Right ventricle myocardium inferior (tissue), 1 donor: ENCODE measurements around the gene SPTBN1. TPM values are rescaled to one million over a fixed set of nuclear protein-coding genes. Genes with fewer than 3 reads are reported as not detected.
A peak's percentile ranks its signal among the peaks of the same experiment; 100 is the strongest.

Experiments used
- ATAC-seq: fragments of 200-7000 bp; cut with Tn5 transposase; one replicate; pipeline ENCODE4 v1.9.1; 2020; ENCODE audit warnings: mild to moderate bottlenecking, moderate library complexity
- DNase-seq: peaks from one replicate; pipeline ENCODE4 v3.0.0; 2021; ENCODE audit errors: missing footprints
- intact Hi-C: fragments of 100-400 bp; cut with DNase I; formaldehyde crosslinking; loops from one replicate; pipeline ENCODE4 v1.11.0; 2022
- total RNA-seq: library from RNA; stranded (reverse); fragmentation: NEBNext Ultra II Directional; extraction: Animal tissue kit (Norgen Biotek cat#: 25700); gene quantifications from one replicate; pipeline ENCODE4 v1.2.1, GENCODE V29; 2021
- donor health status: DM: no; HTN: yes; CAD: no; lungs with severe emphysema.

SPTBN1 gene
- total RNA-seq, 1 donor from 2014 or later, result 439 TPM

DNA sequence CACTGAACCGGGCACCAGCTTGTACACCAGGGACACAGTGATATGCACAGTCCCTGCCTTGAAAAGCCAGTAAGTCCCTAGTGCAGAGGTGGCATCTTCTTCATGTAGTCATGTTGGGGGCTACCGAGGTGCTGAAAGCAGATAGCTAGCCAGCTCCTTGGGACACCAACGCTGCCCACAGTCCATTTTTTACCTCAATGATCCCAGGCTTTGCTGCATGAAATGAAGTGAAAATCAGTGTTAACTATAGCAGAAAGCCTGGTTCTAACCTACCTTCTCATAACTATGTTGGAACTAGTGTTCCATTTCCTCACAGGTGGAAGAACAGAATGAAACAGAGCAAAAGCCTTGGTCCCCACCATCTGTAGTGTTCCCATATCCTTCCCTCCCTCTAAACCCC, 200.7 kb downstream of the SPTBN1 start:
- ATAC-seq (no peak), DNase-seq (no peak)
- intact Hi-C loops, result no loop called here

DNA sequence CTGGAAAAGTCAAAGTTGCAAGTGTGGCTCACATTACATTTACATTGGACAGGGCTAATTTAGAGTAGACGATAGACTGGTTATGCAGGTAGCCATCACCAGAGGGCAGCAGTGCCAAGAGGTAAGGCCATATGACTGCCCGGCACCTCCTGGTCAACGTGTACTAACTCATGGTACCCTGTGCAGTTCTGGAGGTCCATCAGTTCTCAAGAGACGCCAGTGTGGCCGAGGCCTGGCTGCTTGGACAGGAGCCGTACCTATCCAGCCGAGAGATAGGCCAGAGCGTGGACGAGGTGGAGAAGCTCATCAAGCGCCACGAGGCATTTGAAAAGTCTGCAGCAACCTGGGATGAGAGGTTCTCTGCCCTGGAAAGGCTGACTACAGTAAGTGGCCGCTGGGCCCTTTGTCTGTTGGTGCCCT, 201.5 kb downstream of the SPTBN1 start:
- DNase-seq, result peak; percentile 69
- intact Hi-C loops, result no loop called here
- ATAC-seq, result peak; percentile 66

DNA sequence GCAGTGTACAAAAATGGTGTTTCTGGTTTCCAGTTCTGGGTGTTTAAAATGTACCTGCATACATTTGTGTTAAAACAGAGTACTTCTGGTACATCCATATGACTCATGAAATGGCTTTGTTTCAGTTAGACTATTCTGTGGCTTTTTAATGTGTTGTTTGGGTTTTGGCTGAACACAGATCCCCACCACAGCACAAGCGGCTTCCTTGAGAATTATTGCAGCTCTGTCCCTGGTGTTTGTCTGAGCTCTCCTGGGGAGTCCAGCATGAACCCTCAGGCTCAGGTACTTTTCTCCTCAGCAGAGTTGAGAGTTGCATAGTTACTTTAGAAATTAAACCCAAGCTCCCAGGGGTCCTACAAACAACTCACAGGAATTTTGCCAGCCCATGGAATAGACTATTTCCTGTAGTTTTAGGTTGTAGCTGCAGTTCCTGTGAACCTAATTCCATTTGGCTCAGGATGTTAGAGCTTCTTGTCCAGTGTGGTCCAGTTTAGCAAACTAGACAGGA, 202.5 kb downstream of the SPTBN1 start:
- ATAC-seq, result no peak
- intact Hi-C loops, result no loop called here
- DNase-seq, result no peak

DNA sequence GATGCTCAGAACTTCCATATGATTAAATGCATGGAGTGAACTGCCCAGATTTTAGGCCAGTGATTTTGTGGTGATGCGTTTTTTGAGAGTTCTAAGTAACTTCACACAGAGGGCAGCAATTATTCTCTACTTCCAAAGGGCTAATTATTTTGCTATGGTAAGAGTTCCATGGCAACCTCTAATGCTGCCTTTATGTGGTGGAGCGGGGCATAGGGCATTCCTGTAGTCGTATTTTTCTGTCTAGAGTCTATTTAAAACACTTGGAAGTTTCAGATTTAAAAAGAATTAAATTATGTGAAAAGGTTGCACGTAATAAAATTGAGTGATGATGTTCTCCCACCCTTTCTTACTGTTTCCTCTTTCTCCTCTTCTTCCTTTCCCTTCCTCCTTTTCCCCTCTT, 203.4 kb downstream of the SPTBN1 start:
- DNase-seq (no peak), ATAC-seq (no peak)
- intact Hi-C loops, result no loop called here

DNA sequence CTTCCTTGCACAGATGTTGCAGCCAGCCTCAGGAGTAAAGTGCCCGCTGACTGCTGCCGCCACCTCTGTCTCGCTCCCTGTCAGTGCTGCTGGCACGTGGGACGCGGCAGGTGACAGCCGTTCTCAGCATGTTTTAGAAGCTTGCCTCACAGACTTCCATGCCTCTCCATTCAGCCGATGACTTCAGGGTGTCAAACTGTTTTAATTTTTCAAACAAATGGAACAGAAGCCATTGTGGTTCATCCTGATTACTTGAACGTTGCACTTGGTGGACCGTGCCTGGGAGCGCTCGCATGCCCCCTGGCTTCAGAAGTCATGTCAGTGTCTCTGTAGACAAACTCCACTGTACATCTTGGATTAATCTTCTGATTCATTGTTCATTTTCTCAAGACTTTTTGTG, 204.6 kb downstream of the SPTBN1 start:
- DNase-seq, result no peak
- ATAC-seq, result no peak
- intact Hi-C loops, result no loop called here

DNA sequence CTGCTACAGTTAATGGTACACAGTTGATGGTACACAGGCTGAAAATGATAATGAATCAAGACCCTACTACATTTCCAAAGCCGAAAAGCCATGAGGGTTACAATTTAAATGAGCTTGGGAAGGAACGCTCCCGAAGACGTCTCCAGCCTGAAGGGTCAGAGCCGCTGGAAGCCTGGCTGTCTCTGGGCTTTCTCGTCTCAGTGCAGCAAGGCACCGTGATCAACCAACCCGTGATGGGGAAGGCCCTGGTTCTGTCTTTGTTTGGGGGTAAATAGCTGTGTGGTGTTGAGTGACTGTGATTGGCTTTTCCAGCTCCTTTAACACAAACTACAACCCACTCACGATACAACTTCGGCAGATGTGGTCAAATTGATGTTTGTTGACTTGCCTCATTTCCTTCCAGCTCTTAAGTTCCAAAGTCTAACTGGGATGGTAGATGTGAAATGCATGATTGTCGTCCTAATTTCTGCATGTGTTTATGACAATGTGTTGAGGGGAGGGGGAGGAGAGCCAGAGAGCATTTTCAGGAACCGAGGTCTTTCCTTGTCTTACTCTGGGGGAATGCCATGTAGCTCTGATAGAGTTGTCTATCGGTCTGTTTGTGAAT, 207.4 kb downstream of the SPTBN1 start:
- ATAC-seq, result no peak
- intact Hi-C loops, result no loop called here

DNA sequence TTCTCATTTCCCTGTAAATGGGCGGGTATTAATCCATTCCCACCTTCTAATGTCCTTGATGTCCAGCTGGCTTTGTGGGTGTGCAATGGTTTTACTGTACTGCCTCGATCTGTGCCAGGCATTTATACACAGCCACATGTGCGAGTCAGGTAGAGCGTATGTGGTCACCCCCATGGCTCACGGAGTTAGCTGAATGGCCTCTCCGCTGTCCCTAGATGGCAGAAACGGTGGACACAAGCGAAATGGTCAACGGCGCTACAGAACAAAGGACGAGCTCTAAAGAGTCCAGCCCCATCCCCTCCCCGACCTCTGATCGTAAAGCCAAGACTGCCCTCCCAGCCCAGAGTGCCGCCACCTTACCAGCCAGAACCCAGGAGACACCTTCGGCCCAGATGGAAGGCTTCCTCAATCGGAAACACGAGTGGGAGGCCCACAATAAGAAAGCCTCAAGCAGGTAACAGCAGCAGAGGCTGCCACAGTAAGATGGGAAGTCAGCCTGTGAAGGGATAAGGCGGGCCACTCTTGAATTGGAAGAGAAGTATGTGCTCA, 208.2 kb downstream of the SPTBN1 start:
- intact Hi-C loops, result no loop called here
- no peak for DNase-seq
- ATAC-seq, result no peak

More for the DNA sequence above, 207.4 kb downstream of the SPTBN1 start:
- no peak for DNase-seq

DNA sequence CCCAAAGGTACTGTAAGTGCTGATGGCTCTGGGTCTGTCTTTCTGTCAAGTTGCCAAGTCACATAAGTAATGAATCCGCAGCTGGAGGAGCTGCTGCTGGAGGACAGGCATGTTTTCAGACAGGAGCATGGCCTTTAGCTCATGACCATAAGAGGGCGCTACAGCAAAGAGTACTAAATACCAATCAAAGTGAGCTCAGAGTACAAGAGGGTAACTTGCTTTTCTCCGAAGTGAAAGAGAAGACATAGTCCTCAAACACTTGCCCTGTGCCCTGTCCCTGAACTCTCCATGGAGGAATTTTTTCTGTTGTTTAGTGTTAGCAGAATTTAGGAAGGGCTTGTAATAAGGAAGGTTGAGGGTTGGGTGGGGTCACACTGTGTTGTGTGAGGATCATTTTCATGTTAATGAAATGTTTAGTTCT, 209.3 kb downstream of the SPTBN1 start:
- ATAC-seq, result no peak
- intact Hi-C loops, result loop anchor here (5.0 kb wide), 1 partner anchor 37 kb away; no protein-coding TSS in a partner anchor
- DNase-seq, result no peak

DNA sequence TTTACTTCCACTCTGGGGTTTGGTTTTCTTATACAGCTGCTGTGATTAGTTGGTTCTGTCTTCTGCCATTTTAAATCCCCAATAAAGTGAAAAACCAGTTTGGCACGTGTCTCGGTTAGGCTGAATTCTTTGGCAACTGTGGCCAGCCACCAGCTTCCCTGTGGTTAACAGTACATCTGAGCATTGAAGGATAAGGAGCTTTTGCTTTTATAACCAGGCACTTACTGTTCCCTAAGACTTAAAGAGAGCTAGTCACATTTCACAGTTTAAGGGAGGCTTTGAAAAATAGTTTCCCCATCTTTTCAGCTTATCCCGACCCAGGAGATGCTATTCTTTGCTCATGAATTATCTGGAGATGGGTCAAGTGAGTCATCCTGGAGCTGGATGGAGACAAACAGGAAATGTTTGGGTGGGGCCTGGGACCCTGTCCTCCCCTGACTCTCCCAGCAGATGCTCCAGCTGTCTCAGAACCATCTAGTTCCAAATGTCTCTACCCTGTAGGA, 210.1 kb downstream of the SPTBN1 start:
- DNase-seq (no peak), ATAC-seq (peak; percentile 82)
- intact Hi-C loops, result loop anchor here (5.0 kb wide), 1 partner anchor 36 kb away; no protein-coding TSS in a partner anchor

DNA sequence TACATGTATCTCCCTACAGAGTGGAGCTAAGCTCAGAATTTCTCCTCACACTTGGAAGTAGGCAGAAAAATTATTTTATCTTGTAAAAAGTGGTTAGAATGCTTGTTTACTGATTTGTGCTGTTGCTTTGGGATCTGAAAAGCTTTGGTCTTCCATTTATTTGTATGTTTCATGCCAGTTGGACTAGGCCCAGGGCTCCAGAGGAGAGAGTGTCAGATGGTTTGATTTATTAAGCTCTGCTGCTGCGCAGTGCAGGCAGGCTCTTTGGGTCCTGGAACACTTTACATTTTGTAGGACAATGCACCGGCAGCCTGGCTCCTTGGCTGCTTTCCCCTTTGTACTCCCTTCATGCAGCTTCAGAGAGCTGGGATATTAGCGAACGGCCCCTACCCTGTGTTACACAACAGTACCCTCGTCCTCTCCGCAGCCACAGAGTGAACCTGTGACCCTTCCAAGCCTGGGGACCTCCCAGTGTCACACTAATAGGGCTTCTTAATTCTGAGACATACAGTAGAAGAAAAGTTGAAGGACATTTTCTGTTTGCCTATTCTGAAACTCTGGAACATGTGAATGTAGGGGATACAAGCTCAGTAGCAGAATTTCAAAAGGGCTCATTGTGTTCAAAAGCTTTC, 210.6 kb downstream of the SPTBN1 start:
- ATAC-seq, result peak; percentile 73
- intact Hi-C loops, result loop anchor here (5.0 kb wide), 1 partner anchor 36 kb away; no protein-coding TSS in a partner anchor
- DNase-seq, result no peak

DNA sequence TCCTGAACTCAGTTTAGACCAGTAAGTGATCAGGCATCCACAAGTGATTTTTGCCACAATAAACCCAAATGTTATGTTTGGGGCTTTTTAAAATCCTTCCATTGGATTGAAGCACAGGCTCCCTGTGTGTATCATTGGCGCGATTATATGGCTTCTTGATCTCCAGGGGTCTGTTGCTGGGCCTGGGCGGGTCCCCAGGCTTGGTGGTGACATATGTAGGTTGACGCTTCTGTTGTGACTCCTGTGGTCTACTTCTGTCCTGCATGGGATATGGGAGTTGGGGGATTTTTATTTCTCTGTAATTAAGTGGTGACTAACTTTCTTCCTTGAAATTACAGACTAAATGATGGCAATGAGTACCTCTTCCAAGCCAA, 211.1 kb downstream of the SPTBN1 start:
- DNase-seq (no peak), ATAC-seq (no peak)
- intact Hi-C loops, result loop anchor here (5.0 kb wide), 1 partner anchor 35 kb away; no protein-coding TSS in a partner anchor

DNA sequence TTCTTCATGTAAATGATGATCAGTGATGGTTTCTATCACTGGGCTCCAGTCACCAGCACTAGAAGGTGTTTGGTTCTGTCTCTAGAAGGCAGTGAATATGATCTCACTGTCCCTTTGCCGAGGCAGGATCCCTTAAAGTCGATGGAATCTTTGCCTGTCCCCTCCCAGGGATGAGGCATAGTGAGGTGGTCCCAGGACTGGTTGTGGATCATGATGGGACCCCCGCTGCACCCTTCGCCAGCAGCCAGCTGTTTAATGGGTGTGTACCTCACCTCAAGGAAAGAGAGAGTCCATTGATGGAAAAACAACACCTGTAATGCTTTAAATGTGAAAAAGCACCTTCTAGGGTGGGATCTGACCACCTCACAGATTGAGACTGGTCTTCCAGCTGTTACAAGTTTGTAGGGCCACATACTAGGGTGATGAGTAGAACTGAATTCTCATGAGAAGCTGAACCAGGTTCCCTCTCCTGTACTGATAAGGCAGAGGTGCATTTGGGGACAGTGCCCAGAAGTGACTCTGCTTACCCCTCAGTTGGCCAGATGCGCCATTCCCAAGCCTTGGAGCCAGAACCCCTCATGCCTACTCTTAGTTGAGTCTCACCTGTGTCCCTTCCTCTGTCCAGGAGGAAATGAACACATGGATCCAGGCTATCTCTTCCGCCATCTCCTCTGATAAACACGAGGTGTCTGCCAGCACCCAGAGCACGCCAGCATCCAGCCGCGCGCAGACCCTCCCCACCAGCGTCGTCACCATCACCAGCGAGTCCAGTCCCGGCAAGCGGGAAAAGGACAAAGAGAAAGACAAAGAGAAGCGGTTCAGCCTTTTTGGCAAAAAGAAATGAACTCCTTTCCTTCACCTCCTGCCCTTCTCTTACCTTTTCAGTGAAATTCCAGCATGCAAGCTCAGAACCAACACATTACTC, 211.9 kb downstream of the SPTBN1 start:
- intact Hi-C loops, result loop anchor here (5.0 kb wide), 1 partner anchor 34 kb away; no protein-coding TSS in a partner anchor
- ATAC-seq (no peak), DNase-seq (no peak)

DNA sequence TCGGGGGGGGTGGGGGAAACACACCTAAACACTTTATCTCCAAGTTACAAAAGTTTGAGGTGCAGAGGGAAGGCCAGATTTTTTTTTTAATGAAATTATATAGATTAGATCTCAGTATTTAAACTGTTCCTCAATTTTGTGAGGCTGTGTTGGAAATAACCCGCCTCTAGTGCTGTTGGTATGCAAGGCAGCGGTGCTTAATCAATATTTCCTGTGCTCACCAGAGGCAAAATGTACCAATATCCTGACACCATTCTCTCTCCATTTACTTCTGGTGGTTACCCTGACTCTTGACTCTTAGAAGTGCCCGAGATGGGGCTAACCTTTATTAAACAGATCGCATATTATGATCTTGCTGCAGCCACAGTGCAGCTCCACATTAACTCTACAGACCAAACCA, 212.6 kb downstream of the SPTBN1 start:
- no peak for ATAC-seq
- intact Hi-C loops, result loop anchor here (5.0 kb wide), 1 partner anchor 34 kb away; no protein-coding TSS in a partner anchor
- no peak for DNase-seq

DNA sequence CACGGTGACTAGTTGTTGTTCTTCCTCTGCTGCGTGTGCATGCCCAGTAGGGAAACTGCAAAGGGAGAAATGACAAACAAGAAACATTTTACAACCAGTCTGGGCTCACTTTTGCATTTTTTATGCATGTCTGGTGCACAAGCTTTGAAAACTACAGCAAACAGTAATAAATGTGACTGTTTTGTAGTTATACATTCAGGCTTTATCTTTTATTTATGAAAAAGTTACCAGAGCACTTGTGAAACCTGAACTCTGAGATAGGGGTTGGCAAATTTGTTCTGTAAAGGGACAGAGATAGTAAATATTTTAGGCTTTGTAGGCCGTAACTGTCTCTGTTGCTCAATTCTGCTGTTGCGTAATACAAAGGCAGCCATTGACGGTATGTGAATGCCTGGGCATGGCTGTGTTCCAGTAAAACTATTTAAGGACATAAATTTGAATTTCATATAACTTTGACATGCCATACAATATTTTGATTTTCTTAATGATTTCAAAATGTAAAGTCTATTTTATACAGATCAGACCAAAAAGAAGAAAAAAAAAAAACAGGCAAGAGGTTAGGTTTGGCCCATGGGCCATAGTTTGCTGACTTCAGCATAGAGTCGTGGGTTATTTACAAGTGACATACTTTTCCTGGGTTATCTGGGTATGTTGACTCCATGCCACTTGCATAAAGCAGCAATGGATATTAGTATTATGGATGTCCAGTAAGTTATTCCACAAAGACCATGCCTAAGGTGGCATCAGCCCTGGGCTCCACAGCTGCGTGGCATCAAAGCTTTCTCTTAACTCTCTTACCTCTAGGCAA, 213.8 kb downstream of the SPTBN1 start:
- no peak for DNase-seq
- intact Hi-C loops, result loop anchor here (5.0 kb wide), 1 partner anchor 32 kb away; no protein-coding TSS in a partner anchor
- ATAC-seq, result no peak

DNA sequence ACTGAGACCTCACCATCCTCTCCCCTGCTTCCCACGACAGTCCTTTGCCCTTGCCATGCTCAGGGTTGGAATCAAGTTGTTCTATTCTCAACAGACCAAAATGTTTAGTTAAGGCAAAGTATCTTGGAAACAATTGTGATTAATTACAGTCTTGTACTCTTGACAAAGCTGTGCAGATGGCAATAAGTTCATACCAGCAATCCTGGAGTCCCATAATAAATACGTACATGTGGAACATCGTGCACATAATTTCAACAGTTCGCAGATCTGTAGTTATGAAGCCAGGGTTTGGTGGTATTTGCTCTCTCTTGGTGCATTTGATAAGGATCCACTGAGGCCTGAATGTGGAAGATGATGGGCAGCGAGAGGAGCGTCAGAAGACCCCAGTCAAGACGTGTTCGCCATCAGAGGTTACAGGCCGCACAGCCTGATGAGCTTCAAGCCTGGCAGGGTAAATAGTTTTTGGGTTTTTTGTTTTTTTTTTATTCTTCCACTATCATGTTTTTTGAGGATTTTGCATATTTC, 214.4 kb downstream of the SPTBN1 start:
- intact Hi-C loops, result no loop called here
- DNase-seq (no peak), ATAC-seq (no peak)

DNA sequence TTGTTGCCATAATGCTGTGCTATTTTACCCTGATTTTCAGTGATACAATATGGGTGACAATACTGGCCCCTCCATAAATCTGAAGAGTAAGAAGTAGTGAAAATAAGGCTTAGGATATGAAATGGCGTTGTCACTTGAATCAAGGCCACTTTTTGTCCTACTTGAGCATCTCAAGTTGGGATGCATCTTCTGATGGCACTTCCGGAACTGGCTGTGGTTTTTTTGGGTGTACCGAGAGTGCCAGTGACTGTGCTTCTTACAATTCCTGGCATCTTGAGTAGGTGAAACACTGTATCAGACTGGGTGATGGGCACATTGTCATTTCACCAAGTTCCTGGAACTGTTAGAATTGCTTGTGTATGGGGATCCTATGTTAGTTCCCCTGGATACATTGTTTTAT, 214.9 kb downstream of the SPTBN1 start:
- no peak for DNase-seq
- intact Hi-C loops, result no loop called here
- ATAC-seq, result no peak

DNA sequence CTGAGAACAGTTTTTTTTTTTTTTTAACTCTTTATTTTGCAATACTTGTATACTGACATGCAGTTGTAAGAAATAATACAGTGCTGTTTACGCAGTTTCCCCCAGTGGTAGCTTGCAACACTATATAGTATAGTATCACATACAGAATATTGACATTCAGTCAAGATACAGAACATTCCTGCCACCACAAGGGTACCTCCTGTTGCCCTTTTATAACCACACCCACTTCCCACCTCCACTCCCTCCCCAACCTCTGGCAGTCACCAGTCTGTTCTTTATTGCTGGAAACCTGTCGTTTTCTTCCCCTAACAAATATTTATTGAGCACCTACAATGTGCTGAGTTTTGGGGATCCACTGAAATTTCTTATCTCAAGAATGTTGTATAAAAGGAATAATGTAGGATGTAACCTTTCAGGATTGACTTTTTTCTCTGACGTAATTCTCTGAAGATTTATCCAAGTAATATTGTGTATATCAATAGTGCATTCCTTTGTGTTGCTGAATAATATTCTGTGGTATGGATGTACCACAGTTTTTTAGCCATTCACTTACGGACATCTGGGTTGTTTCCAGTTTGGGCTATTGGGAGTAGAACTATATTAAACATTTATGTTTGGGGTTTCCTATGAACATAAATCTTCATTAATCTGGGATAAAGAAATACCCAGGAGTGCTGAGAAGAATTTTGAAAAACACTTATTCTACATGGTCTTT, 215.9 kb downstream of the SPTBN1 start:
- ATAC-seq (no peak), DNase-seq (no peak)
- intact Hi-C loops, result no loop called here
